Hematopoietic multipotent progenitor cell treated with erythropoietin and hydrocortisone succinate and interleukin-3 and kit ligand, for 17 days (in vitro differentiated cells): Measurements from ENCODE around the gene AHDC1.

Experiments used
- DNase-seq: peaks from one replicate; pipeline ENCODE4 v3.0.0-alpha.2; 2015; ENCODE audit warnings: low spot score

Gene AHDC1

GRCh38 chr1:27531959-27532685 is 71.8 kb downstream of the AHDC1 start:
- no peak for DNase-seq

GRCh38 chr1:27530192-27530591 is 73.8 kb downstream of the AHDC1 start:
- no peak for DNase-seq

DNA sequence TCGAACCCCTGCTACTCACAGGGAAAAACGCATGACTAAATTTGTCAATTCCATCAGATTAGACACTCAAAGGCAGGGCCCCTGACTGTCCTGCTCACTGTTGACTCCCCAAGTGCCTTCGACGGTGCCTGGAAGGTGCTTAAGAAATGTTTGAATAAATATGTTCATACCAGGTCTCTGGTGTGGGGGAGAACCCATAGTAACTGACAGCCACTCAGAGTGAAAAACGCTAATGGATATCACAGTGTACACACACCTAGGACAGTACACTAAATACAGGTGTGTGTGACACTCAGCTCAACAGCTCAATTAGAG is 74.3 kb downstream of the AHDC1 start:
- no peak for DNase-seq

DNA sequence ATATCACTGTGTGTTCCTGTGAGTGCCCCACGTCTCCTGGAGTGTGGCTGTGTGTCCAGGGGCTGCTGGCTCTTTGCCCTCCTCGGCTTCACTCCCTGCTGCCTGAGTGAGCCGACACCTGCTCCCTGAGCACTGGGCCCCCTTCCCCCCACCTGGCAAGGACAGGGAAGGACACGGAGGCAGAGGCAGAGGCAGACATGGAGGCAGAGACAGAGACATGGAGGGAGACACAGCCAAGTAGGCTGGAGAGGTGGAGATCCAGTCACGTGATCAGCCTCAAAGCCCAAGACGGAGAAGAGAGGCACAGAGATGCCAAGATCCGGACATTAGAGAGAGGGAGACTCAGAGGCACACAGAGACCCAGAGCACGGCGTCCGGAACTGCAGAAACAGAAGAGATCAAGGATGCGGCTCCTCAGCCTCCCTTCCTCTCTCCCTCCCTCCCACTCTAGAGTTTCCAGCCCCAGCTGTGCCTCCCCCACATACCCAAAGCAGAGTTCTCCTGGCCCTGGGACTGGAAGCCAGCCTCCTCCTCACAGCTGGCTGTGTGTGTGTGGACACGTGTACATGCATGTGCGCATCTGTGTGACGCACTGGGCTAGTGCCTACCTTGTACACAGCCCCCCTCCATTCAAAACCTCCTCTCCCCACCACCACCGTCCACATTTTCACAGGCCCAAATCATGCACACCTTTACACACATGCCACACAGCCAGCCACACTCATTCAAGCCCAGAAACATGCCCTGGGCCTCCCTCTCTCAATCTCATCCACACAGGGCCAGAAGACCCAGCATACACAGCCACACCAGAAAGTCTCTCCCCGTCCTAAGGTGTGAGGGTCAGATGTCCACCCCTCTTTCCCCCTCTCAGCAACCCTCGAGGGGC is 74.9 kb downstream of the AHDC1 start:
- no peak for DNase-seq

- DNase-seq, result peak; percentile 67
These were observed 75.8 kb downstream of the AHDC1 start for GRCh38 chr1:27527890-27528817.

DNA sequence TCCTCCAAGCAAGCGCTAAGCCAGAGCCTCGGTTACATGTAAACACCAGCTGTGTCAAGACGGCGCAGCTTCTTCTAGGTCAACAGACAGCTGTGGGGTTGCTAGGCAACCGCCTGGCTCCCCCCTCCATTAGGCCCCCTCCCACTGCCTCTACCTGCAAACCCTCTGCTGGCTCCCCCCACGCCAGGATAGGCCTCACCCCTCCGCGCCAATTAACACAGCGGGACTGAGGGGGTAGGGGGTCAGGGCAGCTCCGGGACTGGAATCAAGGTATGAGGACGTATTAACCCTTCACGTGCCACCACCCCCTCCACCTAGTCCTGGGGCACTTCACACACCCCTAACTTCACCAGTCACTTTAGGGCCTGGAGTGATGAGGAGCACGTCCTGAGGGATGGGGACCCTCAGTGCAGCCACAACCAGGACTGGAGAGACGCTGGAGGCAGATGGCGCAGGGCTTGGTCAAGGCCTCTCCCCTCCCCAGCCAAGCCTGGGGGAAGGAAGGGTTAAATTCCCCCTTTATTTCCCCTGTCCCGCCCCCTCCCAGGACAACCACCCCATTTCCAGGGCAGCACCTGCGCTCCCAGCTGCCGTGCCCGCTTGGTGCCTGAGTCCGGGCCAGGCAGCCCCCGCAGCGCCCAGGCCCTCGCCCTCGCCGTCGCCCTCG is 76.6 kb downstream of the AHDC1 start:
- no peak for DNase-seq

DNA sequence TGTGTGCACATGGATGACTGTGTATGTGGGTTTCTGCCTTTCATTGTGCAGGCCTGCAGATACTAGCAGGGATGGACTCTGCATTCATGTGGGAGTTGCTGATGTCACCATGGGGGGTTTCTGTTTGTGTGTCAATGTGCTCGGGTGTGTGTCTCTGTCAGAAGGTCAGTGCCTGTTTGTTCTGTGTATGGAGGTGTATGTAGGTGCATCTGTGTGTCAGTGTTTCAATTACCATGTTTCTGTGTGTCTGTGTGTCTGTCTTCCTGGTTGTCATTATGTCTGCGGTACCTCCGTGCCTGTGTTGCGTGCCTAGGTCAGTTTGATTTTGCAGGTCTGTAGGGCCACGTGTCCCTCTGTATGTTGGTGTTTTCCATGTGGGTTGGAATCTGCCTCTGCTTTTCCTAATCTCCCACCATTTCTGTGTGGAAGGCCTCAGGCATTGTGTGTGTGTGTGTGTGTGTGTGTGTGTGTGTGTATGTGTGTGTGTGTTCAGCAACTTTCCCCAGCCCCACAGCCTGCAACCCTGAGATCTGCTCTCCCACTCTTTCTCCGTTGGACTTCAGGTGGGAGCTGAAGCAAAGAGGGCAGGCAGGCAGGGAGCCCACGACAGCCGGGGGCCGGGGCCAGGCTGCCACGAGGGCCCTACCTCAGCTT is 77.2 kb downstream of the AHDC1 start:
- peak; percentile 29 for DNase-seq

DNA sequence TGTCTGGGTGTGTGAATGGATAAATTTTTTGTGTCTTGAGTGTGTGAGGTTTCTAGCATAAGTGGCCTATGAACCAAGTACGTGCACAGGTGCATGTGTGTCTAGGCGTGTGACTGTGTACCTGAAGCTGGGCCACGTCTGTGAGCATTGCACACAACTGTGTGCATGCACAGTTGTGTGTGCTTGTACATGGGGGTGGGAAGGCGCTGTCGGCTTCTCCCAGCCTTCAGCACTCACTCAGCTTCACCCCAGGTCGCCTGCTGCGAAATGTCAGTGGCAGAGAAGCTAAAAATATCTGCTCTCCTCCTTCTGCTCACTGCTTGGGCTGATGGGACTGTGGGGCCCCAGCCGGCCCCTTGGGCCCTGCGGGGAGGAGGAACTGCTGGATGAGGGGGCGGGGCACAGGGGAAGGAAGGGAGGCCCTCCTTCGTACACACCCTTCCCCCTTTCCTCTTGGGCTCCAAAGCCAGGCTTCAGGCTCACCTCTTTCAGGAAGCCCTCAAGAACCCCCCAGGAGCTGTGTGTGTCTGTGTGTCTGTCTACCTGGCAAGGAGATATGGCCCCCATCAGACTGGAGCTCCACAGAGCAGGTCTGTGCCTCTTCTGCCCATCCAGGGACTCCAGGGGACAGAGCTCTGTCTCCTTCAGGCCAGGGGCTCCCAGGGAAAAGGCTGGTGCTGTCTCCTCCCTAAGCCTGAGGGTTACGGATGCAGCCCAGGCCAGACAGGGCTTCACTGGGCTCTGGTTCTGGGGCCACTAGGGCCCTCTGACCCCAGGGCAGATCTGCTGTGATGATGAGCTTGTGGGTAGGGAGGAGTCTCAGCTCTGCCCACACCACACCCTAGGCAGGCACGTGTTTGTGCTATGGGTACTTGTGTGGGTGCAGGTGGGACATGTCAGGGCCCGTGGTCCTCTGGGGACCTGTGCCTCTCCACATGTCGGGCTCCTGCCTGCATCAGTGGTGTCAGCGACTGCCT is 78.4 kb downstream of the AHDC1 start:
- peak; percentile 75 for DNase-seq

DNA sequence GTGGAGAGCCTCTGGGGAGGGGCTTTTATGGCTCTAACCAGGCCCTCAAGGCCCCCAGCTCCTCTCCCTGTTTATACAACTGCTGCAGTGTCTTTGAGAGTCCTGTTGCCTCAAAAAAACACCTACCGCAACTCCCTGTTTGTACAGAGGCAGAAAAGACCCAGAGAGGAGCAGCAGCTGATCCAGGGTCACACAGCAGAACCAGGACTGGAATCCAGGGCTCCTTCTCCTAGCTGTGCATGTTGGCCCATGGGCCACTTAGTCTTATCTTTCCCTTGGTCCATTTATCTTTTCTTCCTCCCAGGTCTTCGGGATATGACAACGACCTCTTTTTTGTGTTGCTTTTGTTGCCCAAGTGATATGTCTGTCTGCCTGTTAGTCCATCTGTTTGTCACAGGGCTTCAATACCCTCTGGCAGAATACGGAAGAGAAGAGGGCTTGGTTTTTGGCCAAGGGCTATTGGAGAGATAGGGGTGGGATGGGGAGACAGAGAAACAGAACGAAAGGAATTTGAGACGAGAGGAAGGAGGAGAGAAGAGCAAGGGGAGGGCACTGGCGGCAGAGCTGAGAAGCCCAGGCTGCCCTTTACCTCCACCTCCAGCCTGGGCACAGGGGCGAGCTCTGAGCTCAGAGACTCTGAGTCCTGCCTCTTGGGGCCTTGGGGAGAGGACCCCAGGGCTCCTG is 80.5 kb downstream of the AHDC1 start:
- DNase-seq, result no peak

DNA sequence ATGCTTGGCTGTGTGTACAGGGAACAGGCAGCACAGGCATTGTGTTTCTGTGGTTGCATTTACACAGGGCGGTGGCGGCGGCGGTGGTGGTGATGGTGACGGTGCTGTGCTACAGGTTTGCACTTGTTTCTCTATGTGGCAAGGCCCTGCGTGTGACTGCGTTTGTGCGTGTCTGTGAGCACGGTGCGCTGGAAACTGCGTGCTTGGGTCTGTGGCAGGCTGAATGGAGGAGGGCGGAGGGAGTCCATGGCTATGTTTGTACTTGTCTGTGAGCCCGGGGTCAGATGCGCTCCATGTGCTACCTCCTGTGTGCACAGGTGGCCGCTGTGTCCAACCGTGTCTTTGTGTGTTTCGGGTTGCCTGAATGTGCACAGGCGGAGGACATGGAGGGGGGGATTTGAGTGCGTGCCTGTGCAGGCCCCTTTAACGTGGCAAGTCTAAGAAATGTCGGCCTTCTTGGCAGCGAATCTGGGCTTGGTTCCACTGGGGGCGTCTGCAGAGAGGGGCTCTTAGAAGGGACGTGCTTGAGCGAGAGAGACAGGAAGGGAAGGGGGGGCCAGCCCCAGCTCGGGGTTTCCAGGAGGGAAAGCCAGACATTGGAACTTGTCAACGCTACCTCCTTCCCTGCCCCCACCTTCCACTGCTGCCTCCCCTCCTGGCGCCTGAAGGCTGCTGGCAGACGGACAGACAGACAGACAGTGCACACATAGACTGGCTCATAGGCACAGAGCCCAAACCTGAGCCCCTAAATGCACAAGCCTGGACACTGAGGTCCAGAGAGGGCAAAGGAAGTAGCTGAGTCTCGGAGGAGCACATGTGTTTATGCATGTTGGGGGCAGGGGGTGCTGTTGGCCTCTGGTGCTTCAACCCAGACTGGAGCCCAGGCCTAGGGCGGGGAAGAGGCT is 81.3 kb downstream of the AHDC1 start:
- DNase-seq, result peak; percentile 56

DNA sequence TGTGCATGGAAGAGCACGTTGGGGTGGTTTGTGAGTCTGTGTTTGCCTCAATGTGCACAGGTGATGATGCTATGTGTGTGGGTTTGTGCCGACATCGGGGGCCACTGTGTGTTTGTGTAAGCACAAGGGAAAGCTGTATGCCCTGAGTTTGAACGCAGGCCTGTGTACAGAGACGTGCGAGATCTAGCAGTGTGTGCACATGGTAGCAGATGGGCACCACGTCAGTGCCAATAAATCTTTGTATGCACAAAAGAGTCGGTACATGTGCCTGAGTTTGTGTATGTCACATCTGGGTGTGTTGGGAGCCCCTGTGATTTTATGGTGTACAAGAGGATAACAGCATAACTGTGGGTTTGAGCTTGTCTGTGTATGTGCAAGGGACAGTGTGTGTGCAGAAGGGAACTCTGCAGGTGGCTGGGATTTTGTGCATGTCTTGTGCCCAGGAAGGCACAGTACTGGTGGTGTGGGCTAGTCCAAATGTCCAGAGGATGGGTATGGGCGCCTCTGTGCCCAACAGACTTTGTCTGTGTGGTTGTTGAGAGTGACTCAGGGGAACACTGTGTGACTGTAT is 82.0 kb downstream of the AHDC1 start:
- DNase-seq, result no peak

DNA sequence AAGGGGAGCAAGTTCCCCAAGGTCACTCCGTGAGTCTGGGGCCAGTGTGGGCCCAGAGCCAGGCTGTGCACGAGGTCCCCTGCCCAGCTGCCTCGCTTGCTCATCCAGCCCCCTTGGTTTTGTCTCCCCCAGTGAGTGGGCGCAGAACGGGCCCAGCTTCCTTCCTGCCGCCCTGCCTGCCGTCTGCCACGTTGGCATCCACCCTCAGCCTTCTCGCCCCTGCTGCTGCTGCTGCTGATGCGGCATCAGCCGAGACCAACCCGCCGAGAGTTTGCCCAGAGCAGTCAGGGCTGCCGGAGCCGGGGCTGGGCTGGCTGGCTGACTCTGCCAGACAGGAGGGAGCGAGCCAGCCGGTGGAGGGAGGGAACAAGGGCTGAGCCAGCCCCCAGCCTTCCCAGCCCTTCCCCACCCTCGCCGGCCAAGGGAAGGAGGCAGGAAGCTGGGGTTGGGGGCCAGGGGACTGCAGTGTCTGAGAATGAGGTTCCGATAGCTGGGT is 82.6 kb downstream of the AHDC1 start:
- DNase-seq, result no peak

- DNase-seq, result no peak
These were observed 83.3 kb downstream of the AHDC1 start for GRCh38 chr1:27520651-27521050.

DNA sequence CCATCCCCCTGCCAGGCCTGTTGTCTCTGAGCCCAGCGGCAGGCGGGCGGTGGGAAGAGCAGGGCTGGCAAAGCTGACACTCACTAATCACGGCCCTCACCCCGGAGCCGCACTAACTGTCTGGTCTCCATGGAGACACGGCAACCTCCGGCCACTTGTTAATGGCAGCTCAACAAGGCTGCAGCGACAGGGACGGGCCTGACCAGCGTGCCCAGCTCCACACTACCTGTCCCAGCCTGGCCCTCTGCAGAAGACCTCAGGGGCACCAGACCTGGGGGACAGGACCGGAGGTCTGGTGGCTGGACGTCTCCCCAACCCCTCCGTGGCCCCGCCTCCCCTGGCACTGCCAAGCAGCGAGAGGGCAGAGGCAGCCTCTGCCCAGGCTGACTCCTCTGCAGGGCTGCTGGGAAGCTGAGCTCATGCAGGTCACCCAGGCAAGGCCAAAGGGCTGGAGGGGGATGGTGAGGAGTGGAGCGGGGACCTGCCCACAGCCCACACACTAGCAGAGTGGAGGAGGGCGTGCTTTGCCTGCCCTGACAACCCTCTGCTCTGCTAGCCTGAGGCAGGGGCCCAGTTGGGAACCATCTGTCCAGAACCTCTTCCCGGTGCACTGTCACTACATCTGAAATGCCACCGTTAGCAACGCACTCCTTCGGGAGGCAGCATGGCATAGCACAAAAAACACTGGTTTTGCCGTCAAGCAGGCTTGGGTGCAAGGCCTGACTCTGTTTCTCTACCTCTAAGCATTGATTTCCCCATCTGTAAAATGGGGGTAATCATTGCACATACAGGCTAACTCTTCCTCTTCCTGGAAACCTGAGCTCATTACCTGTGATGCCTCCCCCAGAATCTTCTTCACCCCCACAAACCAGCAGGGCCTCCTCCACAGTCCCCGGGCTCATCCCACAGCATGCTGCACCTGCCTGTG is 84.3 kb downstream of the AHDC1 start:
- DNase-seq, result no peak

DNA sequence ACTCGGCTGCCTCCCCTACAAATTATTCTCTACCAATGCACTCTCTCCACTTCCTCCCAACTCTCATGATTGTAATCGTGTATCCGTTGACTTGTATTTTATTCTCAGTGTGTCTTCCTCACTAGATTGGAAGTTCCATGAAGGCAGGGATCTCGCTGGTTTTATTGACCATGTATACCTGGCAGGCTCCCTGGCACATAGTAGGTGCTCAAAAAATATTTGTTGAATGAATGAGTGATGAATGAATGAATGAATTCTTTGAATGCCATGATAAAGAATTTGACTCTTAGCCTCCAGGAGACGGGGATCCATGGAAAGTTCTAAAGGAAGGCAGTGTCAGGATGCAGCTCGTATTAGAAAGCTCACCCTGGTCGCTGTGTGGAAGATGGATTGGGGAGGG is 85.1 kb downstream of the AHDC1 start:
- no peak for DNase-seq

DNA sequence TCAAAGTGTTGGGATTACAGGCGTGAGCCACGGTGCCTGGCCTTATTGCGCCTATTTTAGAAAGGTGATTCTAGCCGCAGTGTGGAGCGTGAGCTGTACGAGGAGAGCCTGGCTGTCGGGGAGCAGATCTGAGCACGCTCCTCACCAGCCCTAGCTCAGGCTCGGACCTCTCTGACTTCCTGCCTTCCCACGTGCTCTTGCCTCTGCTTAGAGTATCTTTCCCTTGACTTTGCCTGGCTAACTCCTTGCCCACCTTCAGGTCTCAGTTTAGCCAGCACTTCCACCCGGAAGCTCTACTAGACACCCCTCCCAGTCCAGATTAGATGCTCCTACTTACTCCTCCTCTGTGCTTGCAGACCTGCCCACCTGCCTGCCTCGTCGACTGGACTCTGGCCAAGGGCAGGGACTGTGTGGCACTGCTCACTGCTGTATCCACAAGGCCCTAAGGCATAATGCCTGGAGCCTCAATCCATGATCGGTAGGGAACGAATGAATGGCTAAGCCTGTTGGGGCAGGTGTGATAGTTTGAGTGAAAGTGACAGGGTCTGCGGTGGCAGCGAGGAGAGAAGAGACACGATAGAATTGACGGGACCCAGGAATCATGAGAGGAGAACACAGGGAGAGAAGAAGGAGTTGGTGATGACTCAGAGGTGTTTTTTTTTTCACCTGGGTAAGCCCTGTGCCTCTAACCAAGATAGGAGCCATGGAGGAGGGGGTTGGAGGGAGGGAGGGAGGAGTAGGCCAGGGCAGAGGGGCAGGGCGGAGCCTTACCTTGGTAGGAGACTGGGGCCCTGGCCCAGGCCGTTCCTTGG is 85.8 kb downstream of the AHDC1 start:
- no peak for DNase-seq
